HG03103 (cell line): ENCODE data around the gene ONECUT2.
"Not testable (repeated sequence)": the region's sequence is repeated elsewhere in the genome, so short reads cannot be mapped to it uniquely, and the experiment has no call there.

ENCODE experiments used
- ATAC-seq: cut with Tn5 transposase; IDR thresholded peaks from one replicate; pipeline ENCODE4 v1.9.1; 2021; ENCODE audit warnings: low read depth; ENCODE audit not compliant: unreplicated experiment

Gene ONECUT2

GRCh38 chr18:57519668-57520424 is 84.7 kb downstream of the ONECUT2 start:
- no peak for ATAC-seq

DNA sequence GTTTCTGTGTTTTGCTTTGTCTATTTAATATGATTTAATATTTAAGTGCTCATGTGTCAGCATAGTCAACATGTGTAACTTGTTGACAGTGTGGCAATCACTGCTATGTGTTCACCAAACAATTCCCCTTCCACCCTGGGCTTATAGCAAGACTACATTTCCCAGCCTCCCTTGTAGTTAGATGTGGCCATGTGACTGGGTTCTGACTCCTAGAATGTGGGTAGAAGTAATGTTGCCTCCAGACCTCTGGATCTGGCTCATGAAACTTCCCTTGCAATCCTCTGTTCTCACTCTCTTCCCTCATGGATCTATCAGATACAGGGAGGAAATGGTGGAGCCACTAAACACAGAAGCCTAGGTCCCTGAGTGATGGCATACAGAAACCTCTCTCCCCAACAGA is 87.2 kb downstream of the ONECUT2 start:
- not testable (repeated sequence) for ATAC-seq

DNA sequence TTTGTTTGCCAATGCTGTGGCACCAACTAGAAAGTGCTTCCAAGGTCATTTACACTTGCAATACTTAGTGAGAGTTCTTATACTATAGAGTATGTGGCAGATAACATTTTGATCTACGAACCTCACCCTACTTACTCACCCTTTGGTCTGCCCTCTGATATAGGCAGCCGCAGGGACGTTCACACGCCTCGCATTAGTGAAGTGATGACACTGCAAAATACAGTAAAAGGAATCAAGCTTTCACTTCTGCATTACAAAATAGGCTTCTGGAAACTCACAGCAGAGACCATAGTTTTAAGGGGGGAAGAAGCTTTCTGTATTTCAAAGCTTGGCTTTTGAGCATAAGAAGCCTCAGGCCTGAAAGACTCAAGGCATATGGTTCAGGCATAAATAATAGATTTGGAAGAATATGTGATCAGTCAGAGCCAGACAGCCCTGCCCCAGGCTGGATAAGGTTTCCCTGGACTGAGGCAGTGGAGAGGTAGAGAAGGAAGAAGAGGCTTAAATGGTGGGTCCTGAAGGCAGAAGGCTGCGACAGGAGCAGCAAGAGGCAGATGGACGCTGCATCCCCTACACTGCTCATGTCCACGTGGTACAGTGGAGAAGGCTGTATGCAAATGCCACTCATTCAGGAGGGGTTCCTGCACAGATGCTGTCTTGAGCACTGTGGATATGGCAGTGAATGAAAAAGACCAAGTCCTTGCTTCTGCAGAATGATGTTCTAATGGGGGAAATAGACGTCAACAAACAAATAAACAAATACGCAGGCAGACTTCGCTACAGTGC is 88.2 kb downstream of the ONECUT2 start:
- ATAC-seq: peak; percentile 56

GRCh38 chr18:57527556-57528229 is 92.5 kb downstream of the ONECUT2 start:
- no peak for ATAC-seq

- no peak for ATAC-seq
Measured at GRCh38 chr18:57529151-57529550, 94.0 kb downstream of the ONECUT2 start.

GRCh38 chr18:57533006-57533867 is 98.1 kb downstream of the ONECUT2 start:
- no peak for ATAC-seq

DNA sequence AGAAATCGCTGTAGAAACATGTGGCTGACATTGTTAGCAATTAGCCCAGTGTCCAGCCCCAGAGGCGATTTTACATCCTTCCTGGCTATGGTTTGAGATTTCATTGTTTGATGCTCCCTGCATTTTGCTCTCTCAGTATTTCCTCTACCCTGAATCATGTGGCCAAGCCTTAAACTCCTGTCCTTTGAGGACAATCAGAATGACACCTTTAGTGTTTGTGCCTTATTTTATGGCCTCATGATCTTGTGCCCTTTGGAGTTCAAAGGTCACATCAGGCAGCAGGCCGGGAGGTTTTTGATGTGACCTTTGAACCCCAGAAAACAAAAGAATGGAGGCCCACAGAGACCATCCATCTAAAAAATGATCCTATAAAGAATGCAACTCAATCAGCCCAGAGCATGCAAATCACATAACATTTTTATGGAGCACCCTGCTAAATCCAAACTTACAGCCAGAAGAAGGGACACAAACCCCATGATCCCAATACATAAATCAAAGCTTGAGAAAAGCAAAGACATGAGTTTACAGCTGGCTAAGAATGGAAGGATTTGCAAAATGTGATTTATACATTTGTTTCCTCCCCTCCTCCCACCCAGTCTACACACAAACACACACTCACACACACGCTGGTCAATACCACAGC is 98.8 kb downstream of the ONECUT2 start:
- no peak for ATAC-seq

- no peak for ATAC-seq
Measured at GRCh38 chr18:57534511-57534909, 99.3 kb downstream of the ONECUT2 start.

- no peak for ATAC-seq
Measured at GRCh38 chr18:57538614-57539013, 103.4 kb downstream of the ONECUT2 start.

DNA sequence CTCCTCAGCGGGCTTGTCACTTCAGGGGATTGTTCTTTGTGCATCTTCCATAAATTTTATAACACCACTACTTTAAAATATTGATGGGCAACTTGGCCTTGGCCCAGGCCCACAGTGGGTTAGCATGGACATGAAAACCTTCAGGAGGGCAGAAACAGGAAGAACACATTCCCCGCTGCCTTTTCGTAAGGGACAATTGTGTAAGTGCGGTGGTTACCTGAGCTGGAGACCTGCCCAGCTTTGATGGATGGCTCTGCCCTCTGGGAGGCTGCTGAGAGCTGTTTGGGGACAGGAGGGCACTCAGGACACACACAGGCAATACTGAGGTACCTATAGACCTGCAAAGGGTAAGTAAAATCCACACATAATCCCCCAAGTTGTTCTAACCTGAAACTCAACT is 104.5 kb downstream of the ONECUT2 start:
- no peak for ATAC-seq
